CD14-positive monocyte (primary cell): ENCODE measurements around the gene C1orf56. TPM values are rescaled to one million over a fixed set of nuclear protein-coding genes. Genes with fewer than 3 reads are reported as not detected.

Experiments
- DNase-seq, 3 donors: peaks; one replicate each; pipeline ENCODE4 v3.0.0-alpha.2; 2011 to 2022
- H2AFZ ChIP-seq: 2 replicates; pipeline ENCODE4 v1.6.0; 2012; ENCODE audit warnings: mild to moderate bottlenecking, low read depth, low read length, inconsistent platforms; ENCODE audit not compliant: insufficient read depth, poor library complexity, severe bottlenecking
- H3K27ac ChIP-seq, 2 donors: 1 replicate in 1 of 2; 2 replicates in 1 of 2; pipeline ENCODE4 v1.5.1; 2012 to 2013; ENCODE audit warnings: low read length in 2 of 2, control low read depth in 1 of 2, inconsistent platforms in 1 of 2, low read depth in 1 of 2, mild to moderate bottlenecking in 1 of 2
- H3K27me3 ChIP-seq, 2 donors: one replicate each; pipeline versions ENCODE4 v1.6.0 to v1.6.1; 2011 to 2013; ENCODE audit warnings: low read length in 2 of 2; ENCODE audit not compliant: control insufficient read depth in 2 of 2, insufficient read depth in 2 of 2
- H3K36me3 ChIP-seq, 2 donors: replicated peaks in 1 of 2; 1 replicate in 1 of 2; 2 replicates in 1 of 2; pipeline versions ENCODE4 v1.5.1 to v1.6.1; 2012 to 2013; ENCODE audit warnings: low read length in 2 of 2, control low read depth in 1 of 2, inconsistent platforms in 1 of 2, mild to moderate bottlenecking in 1 of 2; ENCODE audit not compliant: insufficient read depth in 2 of 2, control insufficient read depth in 1 of 2
- H3K4me1 ChIP-seq, 2 donors: 1 replicate in 1 of 2; 2 replicates in 1 of 2; pipeline versions ENCODE4 v1.5.1 to v1.6.1; 2012 to 2013; ENCODE audit warnings: low read length in 2 of 2, control low read depth in 1 of 2, inconsistent platforms in 1 of 2, mild to moderate bottlenecking in 1 of 2, moderate library complexity in 1 of 2; ENCODE audit not compliant: insufficient read depth in 2 of 2, control insufficient read depth in 1 of 2
- H3K4me2 ChIP-seq: replicated peaks from 2 replicates; pipeline ENCODE3; 2012; ENCODE audit warnings: low read length, moderate library complexity, mild to moderate bottlenecking; ENCODE audit not compliant: poor library complexity, severe bottlenecking; ENCODE audit errors: extremely low read depth
- H3K4me3 ChIP-seq, 3 experiments: fragments of 200-600 bp in 1 of 3; sonication (generic) in 1 of 3; replicated peaks in 1 of 3; 1 replicate in 2 of 3; 2 replicates in 1 of 3; pipeline ENCODE4 v1.5.1; 2011 to 2013; ENCODE audit warnings: low read length in 3 of 3, mild to moderate bottlenecking in 3 of 3, control low read depth in 2 of 3, low read depth in 2 of 3, inconsistent platforms in 1 of 3, moderate library complexity in 1 of 3
- H3K79me2 ChIP-seq: 2 replicates; pipeline ENCODE4 v1.6.0; 2012; ENCODE audit warnings: mild to moderate bottlenecking, control low read depth, inconsistent platforms, low read length, moderate library complexity; ENCODE audit not compliant: insufficient read depth
- H3K9ac ChIP-seq: 2 replicates; pipeline ENCODE4 v1.6.0; 2017; ENCODE audit warnings: low read length, mild to moderate bottlenecking; ENCODE audit not compliant: insufficient read depth, poor library complexity, severe bottlenecking
- H3K9me3 ChIP-seq, 2 donors: replicated peaks in 1 of 2; 1 replicate in 1 of 2; 2 replicates in 1 of 2; pipeline versions ENCODE4 v1.5.1 to v1.6.1; 2012 to 2013; ENCODE audit warnings: low read length in 2 of 2, control low read depth in 1 of 2; ENCODE audit not compliant: control insufficient read depth in 1 of 2, insufficient read depth in 1 of 2
- H4K20me1 ChIP-seq: 2 replicates; pipeline ENCODE4 v1.6.0; 2012; ENCODE audit warnings: mild to moderate bottlenecking, low read length, control low read depth, moderate library complexity; ENCODE audit not compliant: insufficient read depth
- H3K27ac Mint-ChIP-seq, 7 donors: one replicate each; pipeline ENCODE4 v1.8.0; 2020; ENCODE audit warnings: mild to moderate bottlenecking in 7 of 7, mixed read lengths in 7 of 7, moderate library complexity in 6 of 7, inconsistent platforms in 2 of 7
- H3K27me3 Mint-ChIP-seq, 3 donors: one replicate each; pipeline ENCODE4 v1.8.0; 2021 to 2022; ENCODE audit warnings: low read depth in 3 of 3, mild to moderate bottlenecking in 3 of 3, mixed read lengths in 3 of 3, moderate library complexity in 3 of 3, inconsistent platforms in 1 of 3
- H3K36me3 Mint-ChIP-seq, 2 donors: one replicate each; pipeline ENCODE4 v1.8.0; 2020; ENCODE audit warnings: mixed read lengths in 2 of 2, inconsistent platforms in 1 of 2, mild to moderate bottlenecking in 1 of 2
- H3K4me1 Mint-ChIP-seq: one replicate; pipeline ENCODE4 v1.8.0; 2020; ENCODE audit warnings: mild to moderate bottlenecking, mixed read lengths
- H3K4me3 Mint-ChIP-seq, 2 donors: one replicate each; pipeline ENCODE4 v1.8.0; 2020; ENCODE audit warnings: mild to moderate bottlenecking in 2 of 2, mixed read lengths in 2 of 2, moderate library complexity in 1 of 2
- H3K9me3 Mint-ChIP-seq, 7 donors: one replicate each; pipeline ENCODE4 v1.8.0; 2020 to 2022; ENCODE audit warnings: mixed read lengths in 7 of 7, mild to moderate bottlenecking in 6 of 7, moderate library complexity in 6 of 7, inconsistent platforms in 2 of 7
- CTCF ChIP-seq: fragments of 200-600 bp; IDR thresholded peaks from one replicate; pipeline ENCODE4 v1.8.0; 2022; ENCODE audit warnings: antibody characterized with exemption, mild to moderate bottlenecking
- WGBS: methylation state at CpG from one replicate; pipeline ENCODE4 v1.1.5; 2013; ENCODE audit warnings: missing lambda C conversion rate; ENCODE audit not compliant: insufficient coverage; 5-methylcytosine and 5-hydroxymethylcytosine counted together
- intact Hi-C, 2 donors: fragments of 100-400 bp; cut with micrococcal nuclease; formaldehyde crosslinking; loops; one replicate each; pipeline versions ENCODE4 v1.15.0 to v1.15.1; 2023
- polyA plus RNA-seq, 3 donors: library from polyadenylated mRNA; depleted of rRNA in 1 of 3; unstranded in 2 of 3; stranded (reverse) in 1 of 3; fragments of 300-500 nt in 2 of 3; fragments of >200 nt in 1 of 3; fragmentation: Illumina TruSeq in 2 of 3; gene quantifications; 1 replicate in 2 of 3; 2 replicates in 1 of 3; pipeline ENCODE4 v1.2.3, GENCODE V29; 2012 to 2021

Gene C1orf56
- polyA plus RNA-seq, 3 donors: 0.60 to 1.5 (median 0.62) TPM

- peaks cover 15 to 34% of the 10 kb centered on the region in 2 donors for H3K36me3 ChIP-seq
- Mint-ChIP-seq H3K4me1 (peaks cover 79% of the 10 kb centered on the region), H3K4me3 (no peak overlapping the region), H3K36me3 (peaks cover 36 to 46% of the 10 kb centered on the region in 2 donors), H3K27ac (peak overlapping the region; percentile 88 to 94 (median 91)), H3K27me3 (peaks cover 0 to 3% (median 2%) of the 10 kb centered on the region in 3 donors), H3K9me3 (peaks cover 0 to 3% (median 0%) of the 10 kb centered on the region in 7 donors)
- peaks cover 15% of the 10 kb centered on the region for H4K20me1 ChIP-seq
- 50% methylated on average over 2 of the region's 3 CpGs for WGBS
- no peaks in the 10 kb centered on the region for H3K9me3 ChIP-seq
- TF ChIP-seq CTCF: no peak
- intact Hi-C loops: loop anchor here in 1 of 2 donors (10.0 kb wide), 1 partner anchor 163 kb away; the partner anchor contains the start of genes LYSMD1 and SCNM1
- H3K9ac ChIP-seq: no peak overlapping the region
- peak overlapping the region; percentile 73 to 78 for H3K27ac ChIP-seq
- H3K4me3 ChIP-seq: peak overlapping the region in 1 of 3 experiments; percentile 56
- peaks cover 64% of the 10 kb centered on the region for H3K79me2 ChIP-seq
- H2AFZ ChIP-seq: no peak overlapping the region
- peak in 2 of 3 donors; percentile 50 to 52 for DNase-seq
- peak overlapping the region; percentile 62 for H3K4me2 ChIP-seq
- no peaks in the 10 kb centered on the region for H3K27me3 ChIP-seq
- H3K4me1 ChIP-seq: peaks cover 79 to 81% of the 10 kb centered on the region in 2 donors
Observed at GRCh38 chr1:151002051-151002450, 45.5 kb upstream of the C1orf56 start.

GRCh38 chr1:151002611-151003010 lies 44.9 kb upstream of the C1orf56 start:
- peak overlapping the region; percentile 73 to 78 for H3K27ac ChIP-seq
- no peak for DNase-seq
- intact Hi-C loops: loop anchor here in 1 of 2 donors (10.0 kb wide), 1 partner anchor 162 kb away; the partner anchor contains the start of genes LYSMD1 and SCNM1
- no peaks in the 10 kb centered on the region for H3K27me3 ChIP-seq
- peaks cover 15% of the 10 kb centered on the region for H4K20me1 ChIP-seq
- WGBS: 90% methylated on average over 2 of the region's 2 CpGs
- peak overlapping the region; percentile 88 to 94 (median 91) for H3K27ac Mint-ChIP-seq
- H3K4me3 Mint-ChIP-seq: peak overlapping the region in 1 of 2 donors; percentile 77
- peaks cover 0 to 6% (median 2%) of the 10 kb centered on the region in 3 donors for H3K27me3 Mint-ChIP-seq
- peaks cover 30 to 41% of the 10 kb centered on the region in 2 donors for H3K36me3 Mint-ChIP-seq
- H2AFZ ChIP-seq: no peak overlapping the region
- H3K4me3 ChIP-seq: peak overlapping the region in 1 of 3 experiments; percentile 56
- H3K4me2 ChIP-seq: peak overlapping the region; percentile 62
- peaks cover 69% of the 10 kb centered on the region for H3K79me2 ChIP-seq
- no peak overlapping the region for H3K9ac ChIP-seq
- TF ChIP-seq CTCF: no peak
- H3K9me3 Mint-ChIP-seq: peaks cover 0 to 2% (median 0%) of the 10 kb centered on the region in 7 donors
- no peaks in the 10 kb centered on the region for H3K9me3 ChIP-seq
- H3K4me1 ChIP-seq: peaks cover 85 to 87% of the 10 kb centered on the region in 2 donors
- peaks cover 10 to 28% of the 10 kb centered on the region in 2 donors for H3K36me3 ChIP-seq
- H3K4me1 Mint-ChIP-seq: peaks cover 84% of the 10 kb centered on the region
